Neural cell (in vitro differentiated cells): ENCODE measurements around the gene VSIG10. TPM values are rescaled to one million over a fixed set of nuclear protein-coding genes. Genes with fewer than 3 reads are reported as not detected.

Experiments
- H2AFZ ChIP-seq: fragments of 200-600, 300-800 bp; sonication (generic), shearing (Covaris generic); 2 replicates; pipeline ENCODE4 v1.6.0; 2014; ENCODE audit warnings: low read depth, mild to moderate bottlenecking, antibody characterized with exemption, low read length, moderate library complexity
- H3F3A ChIP-seq: fragments of 200-600 bp; shearing (Covaris generic); 2 replicates; pipeline ENCODE4 v1.6.1; 2016; ENCODE audit warnings: mild to moderate bottlenecking, moderate library complexity, mixed read lengths, antibody characterized with exemption, low read length; ENCODE audit not compliant: insufficient read depth, poor library complexity, severe bottlenecking
- H3K27ac ChIP-seq: fragments of 200-600, 300-800 bp; sonication (generic), shearing (Covaris generic); 2 replicates; pipeline ENCODE4 v1.5.1; 2014; ENCODE audit warnings: mild to moderate bottlenecking, low read length, moderate library complexity
- H3K27me3 ChIP-seq: fragments of 300-800, 200-600 bp; sonication (generic), shearing (Covaris generic); 2 replicates; pipeline ENCODE4 v1.6.0; 2014; ENCODE audit warnings: mild to moderate bottlenecking, low read depth, low read length, moderate library complexity; ENCODE audit not compliant: insufficient read depth
- H3K36me3 ChIP-seq: fragments of 300-800, 200-600 bp; sonication (generic), shearing (Covaris generic); 2 replicates; pipeline ENCODE4 v1.5.1; 2014; ENCODE audit warnings: mild to moderate bottlenecking, antibody characterized with exemption, low read length, moderate library complexity; ENCODE audit not compliant: insufficient read depth
- H3K4me2 ChIP-seq: fragments of 300-800, 200-600 bp; sonication (generic), shearing (Covaris generic); 2 replicates; pipeline ENCODE4 v1.6.0; 2014; ENCODE audit warnings: mild to moderate bottlenecking, low read length
- H3K4me3 ChIP-seq: fragments of 300-800, 200-600 bp; sonication (generic), shearing (Covaris generic); 2 replicates; pipeline ENCODE4 v1.5.1; 2014; ENCODE audit warnings: mild to moderate bottlenecking, low read length, moderate library complexity
- H3K79me2 ChIP-seq: fragments of 200-600 bp; shearing (Covaris generic); replicated peaks from 2 replicates; pipeline ENCODE4 v1.6.0; 2014; ENCODE audit warnings: mild to moderate bottlenecking, low read length, moderate library complexity; ENCODE audit not compliant: insufficient read depth
- H3K9ac ChIP-seq: fragments of 300-800, 200-600 bp; sonication (generic), shearing (Covaris generic); 2 replicates; pipeline ENCODE4 v1.6.1; 2016; ENCODE audit warnings: mild to moderate bottlenecking, low read length, mixed read lengths
- H3K9me2 ChIP-seq: fragments of 200-600 bp; shearing (Covaris generic); 2 replicates; pipeline ENCODE4 v1.6.1; 2016; ENCODE audit warnings: mild to moderate bottlenecking, low read length, mixed read lengths; ENCODE audit not compliant: insufficient read depth
- H3K9me3 ChIP-seq: fragments of 200-600, 300-800 bp; sonication (generic), shearing (Covaris generic); 2 replicates; pipeline ENCODE4 v1.6.1; 2016; ENCODE audit warnings: mild to moderate bottlenecking, mixed run types, low read length, moderate library complexity, mixed read lengths
- H4K20me1 ChIP-seq: fragments of 200-600 bp; shearing (Covaris generic); 2 replicates; pipeline ENCODE4 v1.6.1; 2016; ENCODE audit warnings: mild to moderate bottlenecking, mixed run types; ENCODE audit not compliant: insufficient read depth
- EP300 ChIP-seq: fragments of 450-650 bp; conservative IDR thresholded peaks from 2 replicates; pipeline ENCODE4 v1.6.1; 2014; ENCODE audit warnings: antibody characterized with exemption, mild to moderate bottlenecking, moderate library complexity; ENCODE audit not compliant: poor library complexity, severe bottlenecking
- EZH2 ChIP-seq: fragments of 200-600, 300-800 bp; shearing (Covaris generic), sonication (generic); IDR thresholded peaks from 2 replicates; pipeline ENCODE4 v1.6.1; 2014; ENCODE audit warnings: antibody characterized with exemption, low read length, borderline replicate concordance, mild to moderate bottlenecking; ENCODE audit not compliant: insufficient read depth, poor library complexity, severe bottlenecking
- MXI1 ChIP-seq: fragments of 450-650 bp; conservative IDR thresholded peaks from 2 replicates; pipeline ENCODE4 v1.6.1; 2014; ENCODE audit warnings: antibody characterized with exemption, mild to moderate bottlenecking; ENCODE audit not compliant: poor library complexity, severe bottlenecking
- RAD21 ChIP-seq: fragments of 450-650 bp; conservative IDR thresholded peaks from 2 replicates; pipeline ENCODE4 v1.6.1; 2014; ENCODE audit warnings: antibody characterized with exemption, mild to moderate bottlenecking, moderate library complexity
- SMC3 ChIP-seq: fragments of 450-650 bp; conservative IDR thresholded peaks from 2 replicates; pipeline ENCODE4 v1.6.1; 2014; ENCODE audit warnings: antibody characterized with exemption, mild to moderate bottlenecking, moderate library complexity; ENCODE audit not compliant: poor library complexity
- TAF1 ChIP-seq: IDR thresholded peaks from 2 replicates; pipeline ENCODE4 v1.6.1; 2012; ENCODE audit warnings: low read depth
- polyA plus RNA-seq: library from polyadenylated mRNA; depleted of rRNA; stranded (reverse); fragments of >200 nt; gene quantifications from 2 replicates; pipeline ENCODE4 v1.2.3, GENCODE V29; 2014
- TF ChIP-seq, protein P1 (sequence below): fragments of 450-650 bp; IDR thresholded peaks from 2 replicates; pipeline ENCODE4 v1.5.1; 2014; ENCODE audit warnings: antibody characterized with exemption, mild to moderate bottlenecking, moderate library complexity; ENCODE audit not compliant: poor library complexity, severe bottlenecking

VSIG10 gene
- polyA plus RNA-seq, 1 donor from 2014 or later = 2.0 TPM

- H3K9ac ChIP-seq = no peak overlapping the region
- no peaks in the 10 kb centered on the region for H3K9me3 ChIP-seq
- no peaks in the 10 kb centered on the region for H3K36me3 ChIP-seq
- H3K9me2 ChIP-seq = no peaks in the 10 kb centered on the region
- no peak overlapping the region for H3K4me3 ChIP-seq
- H3K4me2 ChIP-seq = no peak overlapping the region
- no peaks in the 10 kb centered on the region for H3K27me3 ChIP-seq
- H3K79me2 ChIP-seq = no peaks in the 10 kb centered on the region
- no peaks in the 10 kb centered on the region for H4K20me1 ChIP-seq
- no peak for TF ChIP-seq EZH2
- TF ChIP-seq TAF1 = no peak
- TF ChIP-seq SMC3 = no peak
- no peak for TF ChIP-seq RAD21
- no peak overlapping the region for H3K27ac ChIP-seq
- H2AFZ ChIP-seq = no peak overlapping the region
- H3F3A ChIP-seq = no peaks in the 10 kb centered on the region
These were observed 5.3 kb upstream of the VSIG10 start for GRCh38 chr12:118109088-118109487.

DNA sequence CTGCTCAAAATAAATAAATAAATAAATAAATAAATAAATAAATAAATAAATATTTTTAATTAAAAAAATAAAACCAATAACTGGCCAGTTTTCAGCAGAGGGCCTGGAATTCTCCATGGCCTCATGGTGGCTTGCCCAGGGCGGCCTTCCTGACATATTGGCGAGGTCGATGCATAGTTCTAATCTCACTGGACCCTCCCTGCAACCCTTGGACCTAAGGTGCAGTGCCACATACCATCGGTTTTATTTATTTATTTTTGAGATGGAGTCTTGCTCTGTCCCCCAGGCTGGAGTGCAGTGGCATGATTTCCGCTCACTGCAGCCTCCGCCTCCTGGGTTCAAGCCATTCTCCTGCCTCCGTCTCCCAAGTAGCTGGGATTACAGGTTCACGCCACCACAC lies 3.9 kb upstream of the VSIG10 start:
- peaks cover 11% of the 10 kb centered on the region for H3K27me3 ChIP-seq
- H3F3A ChIP-seq = no peaks in the 10 kb centered on the region
- no peaks in the 10 kb centered on the region for H3K79me2 ChIP-seq
- no peak overlapping the region for H2AFZ ChIP-seq
- H3K9me2 ChIP-seq = no peaks in the 10 kb centered on the region
- H3K9me3 ChIP-seq = no peaks in the 10 kb centered on the region
- no peak overlapping the region for H3K4me2 ChIP-seq
- no peak for TF ChIP-seq EP300
- no peak for TF ChIP-seq RAD21
- TF ChIP-seq SMC3 = no peak
- no peak for TF ChIP-seq MXI1
- no peak overlapping the region for H3K4me3 ChIP-seq
- H3K27ac ChIP-seq = no peak overlapping the region
- H3K9ac ChIP-seq = no peak overlapping the region
- H4K20me1 ChIP-seq = no peaks in the 10 kb centered on the region
- H3K36me3 ChIP-seq = no peaks in the 10 kb centered on the region

GRCh38 chr12:118107011-118107410 lies 3.2 kb upstream of the VSIG10 start:
- Histone ChIP-seq H3K4me2 (no peak overlapping the region), H3K4me3 (no peak overlapping the region)

More at GRCh38 chr12:118107011-118107410, 3.2 kb upstream of the VSIG10 start:
- no peaks in the 10 kb centered on the region for H3K79me2 ChIP-seq
- H3K9ac ChIP-seq = no peak overlapping the region
- H3F3A ChIP-seq = no peaks in the 10 kb centered on the region
- H3K9me2 ChIP-seq = no peaks in the 10 kb centered on the region
- TF ChIP-seq RAD21 (no peak), SMC3 (no peak)
- TF ChIP-seq, protein P1, sequence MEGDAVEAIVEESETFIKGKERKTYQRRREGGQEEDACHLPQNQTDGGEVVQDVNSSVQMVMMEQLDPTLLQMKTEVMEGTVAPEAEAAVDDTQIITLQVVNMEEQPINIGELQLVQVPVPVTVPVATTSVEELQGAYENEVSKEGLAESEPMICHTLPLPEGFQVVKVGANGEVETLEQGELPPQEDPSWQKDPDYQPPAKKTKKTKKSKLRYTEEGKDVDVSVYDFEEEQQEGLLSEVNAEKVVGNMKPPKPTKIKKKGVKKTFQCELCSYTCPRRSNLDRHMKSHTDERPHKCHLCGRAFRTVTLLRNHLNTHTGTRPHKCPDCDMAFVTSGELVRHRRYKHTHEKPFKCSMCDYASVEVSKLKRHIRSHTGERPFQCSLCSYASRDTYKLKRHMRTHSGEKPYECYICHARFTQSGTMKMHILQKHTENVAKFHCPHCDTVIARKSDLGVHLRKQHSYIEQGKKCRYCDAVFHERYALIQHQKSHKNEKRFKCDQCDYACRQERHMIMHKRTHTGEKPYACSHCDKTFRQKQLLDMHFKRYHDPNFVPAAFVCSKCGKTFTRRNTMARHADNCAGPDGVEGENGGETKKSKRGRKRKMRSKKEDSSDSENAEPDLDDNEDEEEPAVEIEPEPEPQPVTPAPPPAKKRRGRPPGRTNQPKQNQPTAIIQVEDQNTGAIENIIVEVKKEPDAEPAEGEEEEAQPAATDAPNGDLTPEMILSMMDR = no peak
- no peak overlapping the region for H2AFZ ChIP-seq
- H3K9me3 ChIP-seq = no peaks in the 10 kb centered on the region
- H3K27ac ChIP-seq = no peak overlapping the region
- H3K36me3 ChIP-seq = no peaks in the 10 kb centered on the region
- no peaks in the 10 kb centered on the region for H4K20me1 ChIP-seq
- peaks cover 18% of the 10 kb centered on the region for H3K27me3 ChIP-seq
